Measurements from ENCODE around the gene TRAK2. TPM values are rescaled to one million over a fixed set of nuclear protein-coding genes. Genes with fewer than 3 reads are reported as not detected.
"Not testable (repeated sequence)": the region's sequence is repeated elsewhere in the genome, so short reads cannot be mapped to it uniquely, and the experiment has no call there.

The TRAK2 gene
- total RNA-seq, 1 donor from 2014 or later = 11.2 TPM

GRCh38 chr2:201401815-201402214 is 49.4 kb downstream of the TRAK2 start:
- DNase-seq (ENCODE audit: low read depth) = no peak
- TF ChIP-seq, protein P1, sequence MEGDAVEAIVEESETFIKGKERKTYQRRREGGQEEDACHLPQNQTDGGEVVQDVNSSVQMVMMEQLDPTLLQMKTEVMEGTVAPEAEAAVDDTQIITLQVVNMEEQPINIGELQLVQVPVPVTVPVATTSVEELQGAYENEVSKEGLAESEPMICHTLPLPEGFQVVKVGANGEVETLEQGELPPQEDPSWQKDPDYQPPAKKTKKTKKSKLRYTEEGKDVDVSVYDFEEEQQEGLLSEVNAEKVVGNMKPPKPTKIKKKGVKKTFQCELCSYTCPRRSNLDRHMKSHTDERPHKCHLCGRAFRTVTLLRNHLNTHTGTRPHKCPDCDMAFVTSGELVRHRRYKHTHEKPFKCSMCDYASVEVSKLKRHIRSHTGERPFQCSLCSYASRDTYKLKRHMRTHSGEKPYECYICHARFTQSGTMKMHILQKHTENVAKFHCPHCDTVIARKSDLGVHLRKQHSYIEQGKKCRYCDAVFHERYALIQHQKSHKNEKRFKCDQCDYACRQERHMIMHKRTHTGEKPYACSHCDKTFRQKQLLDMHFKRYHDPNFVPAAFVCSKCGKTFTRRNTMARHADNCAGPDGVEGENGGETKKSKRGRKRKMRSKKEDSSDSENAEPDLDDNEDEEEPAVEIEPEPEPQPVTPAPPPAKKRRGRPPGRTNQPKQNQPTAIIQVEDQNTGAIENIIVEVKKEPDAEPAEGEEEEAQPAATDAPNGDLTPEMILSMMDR (conservative IDR thresholded peaks at IDR 0.05; ENCODE audit: low read depth, low read length) = no peak
- H3K4me3 ChIP-seq (ENCODE audit: low read depth, low read length) = no peak overlapping the region

DNA sequence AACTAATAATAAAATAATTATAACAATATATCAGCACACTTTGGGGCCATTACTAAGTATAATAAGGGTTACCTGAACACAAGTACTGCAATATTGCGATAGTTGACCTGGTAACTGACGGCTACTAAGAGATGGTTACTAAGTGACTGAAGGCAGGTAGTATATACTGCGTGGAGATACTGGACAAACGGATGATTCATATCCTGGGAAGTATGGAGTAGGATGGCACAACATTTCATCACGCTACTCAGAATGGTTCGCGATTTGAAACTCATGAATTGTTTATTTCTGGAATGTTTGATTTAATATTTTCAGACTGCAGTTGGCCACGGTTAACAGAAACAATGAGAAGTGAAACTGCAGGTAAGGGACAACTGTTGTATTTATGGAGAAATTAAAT is 54.7 kb downstream of the TRAK2 start:
- H3K4me3 ChIP-seq (ENCODE audit: low read depth, low read length) = no peak overlapping the region
- no peak for DNase-seq (ENCODE audit: low read depth)
- TF ChIP-seq, protein P1 (conservative IDR thresholded peaks at IDR 0.05; ENCODE audit: low read depth, low read length) = no peak

- no peak for DNase-seq (ENCODE audit: low read depth)
Measured at GRCh38 chr2:201383136-201383535, 68.1 kb downstream of the TRAK2 start.

DNA sequence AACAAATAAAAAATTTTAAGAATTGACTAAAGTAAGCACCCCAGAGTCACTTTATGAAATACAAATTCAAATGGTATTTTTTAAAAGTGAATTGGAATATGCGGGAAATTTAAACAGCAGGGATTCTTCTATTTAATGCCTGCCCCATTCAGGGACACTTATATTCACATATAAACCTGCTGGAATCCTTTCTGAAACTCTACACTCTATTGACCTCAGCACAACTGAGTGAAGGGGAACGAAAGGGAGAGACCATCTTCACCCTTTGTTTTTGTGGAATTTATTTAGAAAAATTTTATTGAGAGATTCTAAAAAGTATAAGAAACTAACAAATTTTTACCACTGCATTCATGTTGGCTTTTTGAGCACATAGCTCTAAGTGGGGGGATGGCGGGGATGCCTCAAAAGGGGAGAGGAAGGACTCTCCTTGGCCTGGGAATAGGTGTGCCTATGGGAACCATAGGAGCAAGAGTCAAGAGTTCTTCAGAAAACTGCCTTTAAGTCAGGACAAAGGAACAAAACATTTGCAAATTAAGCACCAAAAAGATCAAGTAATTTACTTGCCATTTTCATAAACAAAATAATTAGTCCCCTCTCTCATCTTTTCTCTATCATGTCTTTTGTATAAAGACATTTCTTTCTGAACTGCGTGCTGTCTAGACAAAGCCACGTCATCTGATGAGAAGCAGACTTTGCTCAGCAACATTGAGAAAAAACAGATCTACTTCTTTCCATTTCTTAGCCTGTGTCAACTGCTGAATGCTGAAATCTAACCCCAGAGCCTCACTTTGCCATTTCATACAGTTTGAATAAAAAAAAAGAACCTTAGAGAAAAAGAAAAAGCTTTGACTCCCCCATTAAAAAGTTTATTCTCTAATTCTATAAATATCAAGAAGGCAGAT is 72.5 kb downstream of the TRAK2 start:
- H3K4me3 ChIP-seq (ENCODE audit: low read depth, low read length) = no peak overlapping the region
- no peak for DNase-seq (ENCODE audit: low read depth)
- TF ChIP-seq, protein P1 (conservative IDR thresholded peaks at IDR 0.05; ENCODE audit: low read depth, low read length) = no peak

More at GRCh38 chr2:201383136-201383535, 68.1 kb downstream of the TRAK2 start:
- no peak overlapping the region for H3K4me3 ChIP-seq (ENCODE audit: low read depth, low read length)
- TF ChIP-seq, protein P1 (conservative IDR thresholded peaks at IDR 0.05; ENCODE audit: low read depth, low read length) = no peak

GRCh38 chr2:201377218-201377617 is 74.0 kb downstream of the TRAK2 start:
- H3K4me3 ChIP-seq (ENCODE audit: low read depth, low read length) = no peak overlapping the region
- TF ChIP-seq, protein P1 (conservative IDR thresholded peaks at IDR 0.05; ENCODE audit: low read depth, low read length) = no peak

GRCh38 chr2:201369775-201370174 is 81.5 kb downstream of the TRAK2 start:
- TF ChIP-seq, protein P1 (conservative IDR thresholded peaks at IDR 0.05; ENCODE audit: low read depth, low read length) = no peak
- DNase-seq (ENCODE audit: low read depth) = no peak
- H3K4me3 ChIP-seq (ENCODE audit: low read depth, low read length) = no peak overlapping the region

More at GRCh38 chr2:201377218-201377617, 74.0 kb downstream of the TRAK2 start:
- DNase-seq (ENCODE audit: low read depth) = no peak

DNA sequence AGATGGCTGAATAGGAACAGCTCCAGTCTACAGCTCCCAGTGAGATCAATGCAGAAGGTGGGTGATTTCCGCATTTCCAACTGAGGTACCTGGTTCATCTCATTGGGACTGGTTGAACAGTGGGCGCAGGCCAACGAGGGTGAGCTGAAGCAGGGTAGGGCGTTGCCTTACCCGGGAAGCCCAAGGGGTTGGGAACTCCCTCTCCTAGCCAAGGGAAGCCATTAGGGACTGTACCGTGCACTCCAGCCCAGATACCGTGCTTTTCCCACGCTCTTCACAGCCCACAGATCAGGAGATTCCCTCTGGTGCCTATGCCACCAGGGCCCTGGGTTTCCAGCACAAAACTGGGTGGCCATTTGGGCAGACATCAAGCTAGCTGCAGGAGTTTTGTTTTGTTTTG is 81.9 kb downstream of the TRAK2 start:
- H3K4me3 ChIP-seq (ENCODE audit: low read depth, low read length); DNase-seq (ENCODE audit: low read depth): not testable (repeated sequence)

Measured in epithelial cell of proximal tubule (primary cell).